ENCODE data around the gene FERMT2.
A peak's percentile ranks its signal among the peaks of the same experiment; 100 is the strongest.

- TF ChIP-seq CTCF (IDR thresholded peaks at IDR 0.05) (no peak), POLR2A (IDR thresholded peaks at IDR 0.05) (peak; percentile 53)
These were observed 990 bp downstream of the FERMT2 start for GRCh38 chr14:52949711-52950409.
